ENCODE data around the gene CFAP74.

CFAP74 gene

GRCh38 chr1:1941211-1941841 is 62.3 kb downstream of the CFAP74 start:
- H3K4me1 ChIP-seq (ENCODE audit: control insufficient read depth in 1 of 2, insufficient read depth in 2 of 2, low read length in 2 of 2) = peaks cover 0 to 1% of the 10 kb centered on the region in 2 experiments
- no peak overlapping the region for H3K27ac ChIP-seq (ENCODE audit: low read depth, low read length)
- H2BK5ac ChIP-seq (ENCODE audit: low read depth, low read length, poor library complexity) = no peak overlapping the region
- no peaks in the 10 kb centered on the region for H3K79me2 ChIP-seq (ENCODE audit: control insufficient read depth, insufficient read depth, low read length, poor library complexity)
- no peak overlapping the region for H3K4me3 ChIP-seq (ENCODE audit: low read depth, low read length)
- no peak overlapping the region for H4K8ac ChIP-seq (ENCODE audit: low read depth, low read length)
- H3K4ac ChIP-seq (ENCODE audit: low read depth, low read length) = no peak overlapping the region
- H2AK5ac ChIP-seq (ENCODE audit: low read length) = no peak overlapping the region
- H3K4me2 ChIP-seq (ENCODE audit: low read length) = no peak overlapping the region
- H3K23ac ChIP-seq (ENCODE audit: low read length) = no peak overlapping the region
- no peaks in the 10 kb centered on the region for H3K79me1 ChIP-seq (ENCODE audit: low read length)
- no peak overlapping the region for H3K18ac ChIP-seq (ENCODE audit: low read length)
- H3K27me3 ChIP-seq (ENCODE audit: insufficient read depth, low read length) = no peaks in the 10 kb centered on the region
- H2BK120ac ChIP-seq (ENCODE audit: insufficient read depth, low read length, poor library complexity) = no peak overlapping the region
- no peak overlapping the region for H4K91ac ChIP-seq (ENCODE audit: low read depth, low read length)
- no peak overlapping the region for H3K9ac ChIP-seq (ENCODE audit: low read length)
- H2AFZ ChIP-seq (ENCODE audit: insufficient read depth, low read length, poor library complexity) = no peak overlapping the region
- no peaks in the 10 kb centered on the region for H3K36me3 ChIP-seq (ENCODE audit: control insufficient read depth in 1 of 2, insufficient read depth in 2 of 2, low read length in 2 of 2)
- H3K14ac ChIP-seq (ENCODE audit: low read length) = no peak overlapping the region
- peaks cover 4% of the 10 kb centered on the region for H3K9me3 ChIP-seq (ENCODE audit: insufficient read depth, low read depth, low read length)
- WGBS (ENCODE audit: extremely low coverage, insufficient coverage, insufficient read length) = no CpG with 5 or more reads among the region's 19 CpGs
- H2BK12ac ChIP-seq (ENCODE audit: low read length) = no peak overlapping the region
- DNase-seq = no peak
- no peak overlapping the region for H4K12ac ChIP-seq (ENCODE audit: low read depth, low read length)

GRCh38 chr1:1940123-1940425 is 63.5 kb downstream of the CFAP74 start:
- Histone ChIP-seq H3K14ac (ENCODE audit: low read length) (no peak overlapping the region), H2BK12ac (ENCODE audit: low read length) (no peak overlapping the region), H3K4me1 (ENCODE audit: control insufficient read depth in 1 of 2, insufficient read depth in 2 of 2, low read length in 2 of 2) (peaks cover 0 to 1% of the 10 kb centered on the region in 2 experiments), H2BK120ac (ENCODE audit: insufficient read depth, low read length, poor library complexity) (no peak overlapping the region), H4K91ac (ENCODE audit: low read depth, low read length) (no peak overlapping the region), H3K27ac (ENCODE audit: low read depth, low read length) (no peak overlapping the region), H3K9me3 (ENCODE audit: insufficient read depth, low read depth, low read length) (peaks cover 4% of the 10 kb centered on the region), H2AK5ac (ENCODE audit: low read length) (no peak overlapping the region), H4K8ac (ENCODE audit: low read depth, low read length) (no peak overlapping the region), H3K79me2 (ENCODE audit: control insufficient read depth, insufficient read depth, low read length, poor library complexity) (no peaks in the 10 kb centered on the region), H2BK5ac (ENCODE audit: low read depth, low read length, poor library complexity) (no peak overlapping the region), H3K27me3 (ENCODE audit: insufficient read depth, low read length) (no peaks in the 10 kb centered on the region), H3K4me2 (ENCODE audit: low read length) (no peak overlapping the region), H3K36me3 (ENCODE audit: control insufficient read depth in 1 of 2, insufficient read depth in 2 of 2, low read length in 2 of 2) (no peaks in the 10 kb centered on the region), H3K18ac (ENCODE audit: low read length) (no peak overlapping the region), H3K9ac (ENCODE audit: low read length) (no peak overlapping the region), H4K12ac (ENCODE audit: low read depth, low read length) (no peak overlapping the region), H3K79me1 (ENCODE audit: low read length) (no peaks in the 10 kb centered on the region), H3K23ac (ENCODE audit: low read length) (no peak overlapping the region), H3K4ac (ENCODE audit: low read depth, low read length) (no peak overlapping the region), H2AFZ (ENCODE audit: insufficient read depth, low read length, poor library complexity) (no peak overlapping the region), H3K4me3 (ENCODE audit: low read depth, low read length) (no peak overlapping the region)
- no CpG with 5 or more reads among the region's 12 CpGs for WGBS (ENCODE audit: extremely low coverage, insufficient coverage, insufficient read length)
- no peak for DNase-seq

GRCh38 chr1:1939296-1940122 is 64.1 kb downstream of the CFAP74 start:
- Histone ChIP-seq H2BK5ac (ENCODE audit: low read depth, low read length, poor library complexity) (no peak overlapping the region), H2BK12ac (ENCODE audit: low read length) (no peak overlapping the region), H3K27me3 (ENCODE audit: insufficient read depth, low read length) (no peaks in the 10 kb centered on the region), H3K4me2 (ENCODE audit: low read length) (no peak overlapping the region), H3K4ac (ENCODE audit: low read depth, low read length) (no peak overlapping the region), H4K12ac (ENCODE audit: low read depth, low read length) (no peak overlapping the region), H3K18ac (ENCODE audit: low read length) (no peak overlapping the region), H2BK120ac (ENCODE audit: insufficient read depth, low read length, poor library complexity) (no peak overlapping the region), H4K8ac (ENCODE audit: low read depth, low read length) (no peak overlapping the region), H4K91ac (ENCODE audit: low read depth, low read length) (no peak overlapping the region), H3K4me1 (ENCODE audit: control insufficient read depth in 1 of 2, insufficient read depth in 2 of 2, low read length in 2 of 2) (peaks cover 0 to 1% of the 10 kb centered on the region in 2 experiments), H3K79me2 (ENCODE audit: control insufficient read depth, insufficient read depth, low read length, poor library complexity) (no peaks in the 10 kb centered on the region), H3K79me1 (ENCODE audit: low read length) (no peaks in the 10 kb centered on the region), H3K9me3 (ENCODE audit: insufficient read depth, low read depth, low read length) (peaks cover 8% of the 10 kb centered on the region), H3K23ac (ENCODE audit: low read length) (no peak overlapping the region), H2AK5ac (ENCODE audit: low read length) (no peak overlapping the region), H2AFZ (ENCODE audit: insufficient read depth, low read length, poor library complexity) (no peak overlapping the region), H3K4me3 (ENCODE audit: low read depth, low read length) (no peak overlapping the region), H3K14ac (ENCODE audit: low read length) (no peak overlapping the region), H3K36me3 (ENCODE audit: control insufficient read depth in 1 of 2, insufficient read depth in 2 of 2, low read length in 2 of 2) (no peaks in the 10 kb centered on the region), H3K27ac (ENCODE audit: low read depth, low read length) (no peak overlapping the region), H3K9ac (ENCODE audit: low read length) (no peak overlapping the region)
- WGBS (ENCODE audit: extremely low coverage, insufficient coverage, insufficient read length) = no CpG with 5 or more reads among the region's 28 CpGs
- no peak for DNase-seq

GRCh38 chr1:1938613-1939295 is 64.8 kb downstream of the CFAP74 start:
- Histone ChIP-seq H3K79me2 (ENCODE audit: control insufficient read depth, insufficient read depth, low read length, poor library complexity) (no peaks in the 10 kb centered on the region), H2AK5ac (ENCODE audit: low read length) (no peak overlapping the region), H3K4ac (ENCODE audit: low read depth, low read length) (no peak overlapping the region), H4K8ac (ENCODE audit: low read depth, low read length) (no peak overlapping the region), H2AFZ (ENCODE audit: insufficient read depth, low read length, poor library complexity) (no peak overlapping the region), H3K27ac (ENCODE audit: low read depth, low read length) (no peak overlapping the region), H2BK120ac (ENCODE audit: insufficient read depth, low read length, poor library complexity) (no peak overlapping the region), H3K36me3 (ENCODE audit: control insufficient read depth in 1 of 2, insufficient read depth in 2 of 2, low read length in 2 of 2) (no peaks in the 10 kb centered on the region), H3K23ac (ENCODE audit: low read length) (no peak overlapping the region), H4K91ac (ENCODE audit: low read depth, low read length) (no peak overlapping the region), H3K79me1 (ENCODE audit: low read length) (no peaks in the 10 kb centered on the region), H3K9me3 (ENCODE audit: insufficient read depth, low read depth, low read length) (peaks cover 12% of the 10 kb centered on the region), H3K14ac (ENCODE audit: low read length) (no peak overlapping the region), H3K4me3 (ENCODE audit: low read depth, low read length) (no peak overlapping the region), H2BK12ac (ENCODE audit: low read length) (no peak overlapping the region), H3K4me1 (ENCODE audit: control insufficient read depth in 1 of 2, insufficient read depth in 2 of 2, low read length in 2 of 2) (no peaks in the 10 kb centered on the region), H3K27me3 (ENCODE audit: insufficient read depth, low read length) (no peaks in the 10 kb centered on the region), H3K9ac (ENCODE audit: low read length) (no peak overlapping the region), H4K12ac (ENCODE audit: low read depth, low read length) (no peak overlapping the region), H2BK5ac (ENCODE audit: low read depth, low read length, poor library complexity) (no peak overlapping the region), H3K4me2 (ENCODE audit: low read length) (no peak overlapping the region), H3K18ac (ENCODE audit: low read length) (no peak overlapping the region)
- WGBS (ENCODE audit: extremely low coverage, insufficient coverage, insufficient read length) = 100% methylated on average over 5 of the region's 24 CpGs
- no peak for DNase-seq

Measured in trophoblast cell (in vitro differentiated cells and primary cell).